SK-N-SH treated with all-trans-retinoic acid at 6 μM for 48 hours (cell line): ENCODE results near the gene CNTN6.

Source experiments
- ARNTL ChIP-seq: fragments of 450-650 bp; formaldehyde crosslinking; IDR thresholded peaks from 2 replicates; pipeline ENCODE4 v1.5.0; 2020; ENCODE audit warnings: low read depth, mild to moderate bottlenecking, moderate library complexity, borderline replicate concordance
- GLIS3 ChIP-seq: fragments of 250-450 bp; sonication (Bioruptor Pico); IDR thresholded peaks from 2 replicates; pipeline ENCODE4 v1.5.0; 2020; ENCODE audit warnings: mild to moderate bottlenecking, moderate library complexity
- ISL1 ChIP-seq: fragments of 250-450 bp; sonication (Bioruptor Pico); IDR thresholded peaks from 2 replicates; pipeline ENCODE4 v2.1.2; 2022; ENCODE audit warnings: mild to moderate bottlenecking, moderate library complexity
- POU6F1 ChIP-seq: fragments of 250-450 bp; sonication (Bioruptor Pico); IDR thresholded peaks from 2 replicates; pipeline ENCODE4 v1.8.0; 2021; ENCODE audit warnings: low read depth, mild to moderate bottlenecking, moderate library complexity, borderline replicate concordance
- RARB ChIP-seq: fragments of 250-450 bp; sonication (Bioruptor Pico); IDR thresholded peaks from 2 replicates; pipeline ENCODE4 v1.8.0; 2021; ENCODE audit warnings: mild to moderate bottlenecking, moderate library complexity
- ZC3H10 ChIP-seq: fragments of 250-450 bp; sonication (Bioruptor Pico); IDR thresholded peaks from 2 replicates; pipeline ENCODE4 v1.5.1; 2021; ENCODE audit warnings: mild to moderate bottlenecking, moderate library complexity
- ZFP30 ChIP-seq: fragments of 450-650 bp; formaldehyde crosslinking; IDR thresholded peaks from 2 replicates; pipeline ENCODE4 v1.5.0; 2022; ENCODE audit warnings: mild to moderate bottlenecking, moderate library complexity
- TF ChIP-seq, protein P1 (sequence below): fragments of 250-450 bp; sonication (Bioruptor Pico); IDR thresholded peaks from 2 replicates; pipeline ENCODE4 v1.8.0; 2020; ENCODE audit warnings: mild to moderate bottlenecking, moderate library complexity, borderline replicate concordance
- TF ChIP-seq, protein P2 (sequence below): fragments of 250-450 bp; sonication (Bioruptor Pico); IDR thresholded peaks from 2 replicates; pipeline ENCODE4 v1.5.1; 2020; ENCODE audit warnings: low read depth, mild to moderate bottlenecking, moderate library complexity

- TF ChIP-seq, protein P1, sequence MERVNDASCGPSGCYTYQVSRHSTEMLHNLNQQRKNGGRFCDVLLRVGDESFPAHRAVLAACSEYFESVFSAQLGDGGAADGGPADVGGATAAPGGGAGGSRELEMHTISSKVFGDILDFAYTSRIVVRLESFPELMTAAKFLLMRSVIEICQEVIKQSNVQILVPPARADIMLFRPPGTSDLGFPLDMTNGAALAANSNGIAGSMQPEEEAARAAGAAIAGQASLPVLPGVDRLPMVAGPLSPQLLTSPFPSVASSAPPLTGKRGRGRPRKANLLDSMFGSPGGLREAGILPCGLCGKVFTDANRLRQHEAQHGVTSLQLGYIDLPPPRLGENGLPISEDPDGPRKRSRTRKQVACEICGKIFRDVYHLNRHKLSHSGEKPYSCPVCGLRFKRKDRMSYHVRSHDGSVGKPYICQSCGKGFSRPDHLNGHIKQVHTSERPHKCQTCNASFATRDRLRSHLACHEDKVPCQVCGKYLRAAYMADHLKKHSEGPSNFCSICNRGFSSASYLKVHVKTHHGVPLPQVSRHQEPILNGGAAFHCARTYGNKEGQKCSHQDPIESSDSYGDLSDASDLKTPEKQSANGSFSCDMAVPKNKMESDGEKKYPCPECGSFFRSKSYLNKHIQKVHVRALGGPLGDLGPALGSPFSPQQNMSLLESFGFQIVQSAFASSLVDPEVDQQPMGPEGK (CRISPR knock-in tag): no peak
- TF ChIP-seq RARB (CRISPR knock-in tag) (no peak), ZC3H10 (CRISPR knock-in tag) (no peak), GLIS3 (CRISPR knock-in tag) (no peak), POU6F1 (no peak), ISL1 (CRISPR knock-in tag) (no peak), ARNTL (no peak), ZFP30 (CRISPR knock-in tag) (no peak)
- TF ChIP-seq, protein P2, sequence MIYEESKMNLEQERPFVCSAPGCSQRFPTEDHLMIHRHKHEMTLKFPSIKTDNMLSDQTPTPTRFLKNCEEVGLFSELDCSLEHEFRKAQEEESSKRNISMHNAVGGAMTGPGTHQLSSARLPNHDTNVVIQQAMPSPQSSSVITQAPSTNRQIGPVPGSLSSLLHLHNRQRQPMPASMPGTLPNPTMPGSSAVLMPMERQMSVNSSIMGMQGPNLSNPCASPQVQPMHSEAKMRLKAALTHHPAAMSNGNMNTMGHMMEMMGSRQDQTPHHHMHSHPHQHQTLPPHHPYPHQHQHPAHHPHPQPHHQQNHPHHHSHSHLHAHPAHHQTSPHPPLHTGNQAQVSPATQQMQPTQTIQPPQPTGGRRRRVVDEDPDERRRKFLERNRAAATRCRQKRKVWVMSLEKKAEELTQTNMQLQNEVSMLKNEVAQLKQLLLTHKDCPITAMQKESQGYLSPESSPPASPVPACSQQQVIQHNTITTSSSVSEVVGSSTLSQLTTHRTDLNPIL: no peak
Observed at GRCh38 chr3:1216856-1217255, 124.0 kb downstream of the CNTN6 start.
